GM12891 (cell line): Measurements from ENCODE around the gene NRG4.
"Not testable (repeated sequence)": the region's sequence is repeated elsewhere in the genome, so short reads cannot be mapped to it uniquely, and the experiment has no call there.

ENCODE experiments used
- POLR2A ChIP-seq: IDR thresholded peaks from 2 replicates; pipeline ENCODE4 v1.6.1; 2011; ENCODE audit warnings: low read depth, low read length, control low read depth
- POLR2AphosphoS5 ChIP-seq: IDR thresholded peaks from 2 replicates; pipeline ENCODE4 v1.6.1; 2011; ENCODE audit warnings: low read depth, low read length, control low read depth
- POU2F2 ChIP-seq: IDR thresholded peaks from 2 replicates; pipeline ENCODE4 v1.6.1; 2011; ENCODE audit warnings: low read depth, mild to moderate bottlenecking, control low read depth, low read length, moderate library complexity
- TAF1 ChIP-seq: IDR thresholded peaks from 2 replicates; pipeline ENCODE4 v1.6.1; 2011; ENCODE audit warnings: low read depth, low read length, control low read depth

DNA sequence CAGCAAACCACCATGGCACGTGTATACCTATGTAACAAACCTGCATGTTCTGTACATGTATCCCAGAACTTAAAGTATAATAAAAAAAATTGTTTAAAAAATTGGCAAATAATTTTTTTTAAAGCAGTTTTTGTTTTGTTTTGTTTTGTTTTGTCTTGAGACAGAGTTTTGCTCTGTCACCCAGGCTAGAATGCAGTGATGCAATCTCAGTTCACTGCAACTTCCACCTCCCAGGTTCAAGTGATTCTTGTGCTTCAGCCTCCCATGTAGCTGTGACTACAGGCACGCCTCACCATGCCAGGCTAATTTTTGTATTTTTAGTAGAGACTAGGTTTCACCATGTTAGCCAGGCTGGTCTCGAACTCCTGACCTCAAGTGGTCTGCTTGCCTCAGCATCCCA lies 27.5 kb downstream of the NRG4 start:
- TF ChIP-seq POLR2A, TAF1, POLR2AphosphoS5, POU2F2: not testable (repeated sequence)
